NCI-H526 treated with DMSO at 0.1 percent for 48 hours (cell line): ENCODE data around the gene NECAB3.

Source experiments
- DNase-seq: peaks from one replicate; lab custom pipeline; 2025; lab: John Stamatoyannopoulos, UW

Gene NECAB3

GRCh38 chr20:33676652-33677645 is 2.7 kb upstream of the NECAB3 start:
- no peak for DNase-seq

- DNase-seq = no peak
Observed at GRCh38 chr20:33676121-33676520, 1.9 kb upstream of the NECAB3 start.

DNA sequence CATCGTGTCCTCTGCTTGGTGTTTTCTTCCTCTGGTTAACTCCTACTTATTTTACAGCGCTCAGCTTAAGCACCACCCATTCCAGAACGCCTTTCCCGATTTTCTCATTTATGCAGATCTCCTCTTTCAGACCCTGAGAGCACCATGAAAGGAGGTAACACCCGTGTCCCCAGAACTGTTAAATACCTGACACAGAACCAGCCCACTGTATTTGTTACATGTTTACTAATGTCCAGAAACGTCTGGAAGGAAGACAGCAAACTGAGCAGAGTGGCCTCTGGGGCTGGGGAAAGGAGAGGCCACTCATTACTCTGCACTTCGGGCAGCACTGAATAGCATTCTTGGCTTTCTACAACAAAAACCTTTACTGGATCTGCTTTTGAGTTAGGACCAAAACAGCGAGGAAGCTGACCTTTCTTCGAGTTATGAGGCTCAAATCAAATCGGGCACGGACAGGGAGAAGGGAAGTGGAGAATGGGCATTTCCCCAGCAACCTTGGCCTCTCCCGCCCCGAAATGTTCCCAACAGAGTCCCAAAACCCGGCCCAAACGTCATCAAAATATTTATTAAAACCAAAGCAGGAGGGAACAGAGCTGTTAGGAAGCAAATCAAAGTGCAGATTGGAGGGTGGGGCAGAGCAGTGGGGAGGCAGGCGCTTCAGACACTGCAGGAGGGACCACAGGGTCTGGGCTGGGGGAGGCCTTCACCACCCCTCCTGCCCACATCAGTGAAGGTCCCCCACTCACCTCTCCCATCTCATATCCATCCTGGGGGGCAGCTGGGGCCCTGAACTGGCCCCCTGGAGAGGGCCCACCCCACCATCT is 1.1 kb upstream of the NECAB3 start:
- no peak for DNase-seq

- DNase-seq = peak; percentile 56
Observed at GRCh38 chr20:33673410-33674293, 576 bp downstream of the NECAB3 start.

DNA sequence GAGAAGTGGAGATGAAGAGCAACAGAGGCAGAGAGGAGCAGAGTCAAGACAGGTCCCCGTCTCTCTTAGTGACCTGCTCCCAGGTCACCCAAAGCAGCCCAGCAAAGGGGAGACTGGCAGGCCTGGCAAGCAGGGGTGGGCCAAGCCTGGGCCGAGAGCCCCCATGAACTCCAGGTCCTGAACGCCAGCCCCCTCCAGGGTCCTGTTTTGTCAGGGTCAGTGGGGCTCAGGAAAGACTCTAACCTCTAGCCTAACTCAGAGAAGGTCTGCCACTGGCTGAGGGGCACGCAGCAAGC is 1.2 kb downstream of the NECAB3 start:
- no peak for DNase-seq

DNA sequence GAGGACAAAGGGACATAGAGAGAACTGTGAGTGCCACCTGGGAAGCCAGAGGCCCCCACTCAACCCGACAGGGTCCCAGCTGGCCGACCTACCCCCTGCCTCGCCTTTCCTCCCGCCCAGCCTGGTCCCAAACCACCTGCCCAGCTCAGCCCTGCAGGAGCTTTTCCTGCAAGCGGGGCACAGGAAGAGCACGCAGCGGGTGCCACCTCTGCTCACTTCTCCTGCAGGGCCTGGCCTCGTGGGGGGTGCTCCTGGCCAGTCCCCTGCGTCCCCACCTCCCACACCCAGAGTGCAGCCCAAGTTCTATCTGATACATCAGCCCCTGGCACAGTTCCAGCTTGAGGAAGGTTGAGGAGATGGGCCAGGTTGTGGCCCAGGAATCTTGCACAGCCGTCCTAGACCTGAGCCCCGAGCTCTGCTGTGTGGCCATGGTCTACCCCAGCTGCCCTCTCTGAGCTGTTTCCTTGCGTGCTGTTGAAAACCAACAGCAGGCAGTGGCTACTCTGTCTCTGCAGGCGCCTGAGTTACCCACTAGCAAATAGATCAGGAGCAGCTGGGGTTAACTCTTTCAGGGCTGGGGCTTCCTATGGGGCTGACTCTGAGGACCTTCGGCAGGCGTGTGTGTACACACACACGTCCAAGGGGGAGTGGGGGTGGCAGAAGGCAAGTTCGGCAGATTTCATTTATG is 1.7 kb downstream of the NECAB3 start:
- no peak for DNase-seq

DNA sequence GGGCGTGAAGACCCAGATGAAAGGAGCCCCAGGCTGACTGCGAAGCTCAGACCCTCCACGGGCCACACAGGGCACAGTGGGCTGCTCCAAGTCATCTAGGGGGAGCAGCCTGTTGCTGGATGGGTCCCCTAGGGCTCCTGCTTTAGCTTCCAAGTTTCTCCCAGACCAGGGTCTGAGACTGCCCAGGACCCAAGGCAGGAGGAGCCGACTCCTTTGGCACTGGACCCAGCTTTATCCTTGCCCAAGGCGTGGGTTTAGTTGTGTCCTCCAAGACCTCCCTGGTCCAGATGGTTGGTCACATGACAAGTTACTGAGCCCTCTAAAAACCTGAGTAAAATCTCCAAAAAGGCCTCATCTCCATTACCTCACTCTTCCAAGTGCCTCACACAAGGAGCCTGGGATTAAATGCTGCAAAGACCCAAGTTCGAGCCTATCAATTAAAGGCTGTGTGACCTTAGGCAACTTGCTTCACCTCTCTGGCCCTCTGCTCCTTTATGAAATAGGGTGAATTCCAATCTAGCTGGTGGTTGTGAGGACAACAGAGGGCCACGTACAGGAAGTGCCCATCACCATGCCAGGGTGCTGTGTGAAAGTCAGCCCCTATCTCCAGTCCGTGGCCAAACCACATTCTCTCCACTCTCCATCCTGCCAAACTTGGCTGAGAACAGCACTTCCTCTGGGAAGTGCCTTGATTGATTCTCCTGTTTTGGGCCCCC is 2.5 kb downstream of the NECAB3 start:
- no peak for DNase-seq

- DNase-seq = no peak
Observed at GRCh38 chr20:33670715-33671499, 3.3 kb downstream of the NECAB3 start.

- DNase-seq = no peak
Observed at GRCh38 chr20:33669873-33670640, 4.2 kb downstream of the NECAB3 start.

GRCh38 chr20:33669224-33669623 is 5.0 kb downstream of the NECAB3 start:
- DNase-seq = no peak

GRCh38 chr20:33668466-33669155 is 5.6 kb downstream of the NECAB3 start:
- no peak for DNase-seq

- peak; percentile 25 for DNase-seq
Observed at GRCh38 chr20:33667676-33668465, 6.4 kb downstream of the NECAB3 start.

DNA sequence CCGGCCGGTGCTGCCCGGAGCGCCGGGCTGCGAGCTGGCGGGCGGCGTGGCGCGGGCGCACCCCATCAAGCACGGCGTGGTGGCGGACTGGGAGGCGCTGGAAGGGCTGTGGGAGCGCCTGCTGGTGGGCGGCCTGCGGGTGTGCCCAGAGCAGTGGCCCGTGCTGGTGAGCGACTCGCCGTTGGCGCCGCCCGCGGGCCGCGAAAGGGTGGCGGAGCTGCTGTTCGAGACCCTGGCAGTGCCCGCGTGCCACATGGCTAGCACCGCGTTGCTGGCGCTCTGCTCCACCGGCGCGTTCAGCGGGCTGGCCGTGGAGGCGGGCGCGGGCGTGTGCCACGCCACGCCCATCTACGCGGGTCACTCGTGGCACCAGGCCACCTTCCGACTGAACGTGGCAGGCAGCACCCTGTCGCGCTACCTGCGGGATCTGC is 7.0 kb downstream of the NECAB3 start:
- DNase-seq = no peak

DNA sequence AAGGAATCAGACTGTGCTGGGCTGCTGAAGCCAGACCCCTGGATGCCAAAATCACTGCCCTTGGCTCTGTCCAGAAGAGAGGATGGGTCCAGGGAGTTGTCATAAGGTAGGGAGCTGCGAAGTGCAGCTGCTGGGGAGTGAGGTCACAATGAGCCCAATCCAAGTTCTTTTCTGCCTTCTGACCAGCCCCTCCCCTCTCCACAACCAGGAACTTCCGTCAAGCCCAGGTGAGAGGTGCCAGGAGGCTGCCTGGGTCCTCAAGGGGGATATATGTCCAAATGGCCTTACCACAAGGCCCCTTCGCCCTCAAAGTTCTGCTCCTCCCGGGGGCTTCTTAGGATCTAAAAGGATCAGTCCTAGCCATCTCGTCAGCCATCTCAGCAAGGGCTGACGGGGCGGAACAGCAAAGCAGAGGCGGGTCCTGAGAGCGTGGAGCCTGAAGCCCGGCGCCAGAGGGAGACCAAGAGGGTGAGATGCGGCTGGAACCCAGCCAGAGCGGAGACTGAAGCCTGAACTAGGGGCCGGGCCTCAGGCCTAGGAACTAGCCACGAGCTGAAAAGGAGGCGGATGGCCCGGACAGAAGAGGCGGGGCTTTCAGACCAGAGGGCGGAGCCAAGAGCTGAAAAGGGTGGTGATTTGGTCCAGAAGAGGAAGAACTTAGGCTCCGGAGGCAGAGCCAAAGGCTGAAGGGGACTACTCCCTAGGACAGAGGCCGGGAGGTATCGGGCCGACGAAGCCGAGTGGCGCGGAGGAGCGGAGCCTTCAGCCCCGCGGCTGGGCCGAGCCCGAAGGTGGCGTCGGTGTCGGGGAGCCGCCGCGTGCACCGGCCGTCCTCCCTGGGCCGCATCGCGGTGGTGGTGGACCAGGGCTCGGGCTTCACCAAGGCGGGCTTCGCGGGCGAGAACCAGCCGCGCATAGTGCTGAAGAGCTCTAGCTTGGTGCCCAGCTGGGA is 7.7 kb downstream of the NECAB3 start, which contains the start of gene ACTL10:
TSS of gene ACTL10 (plus strand) at position 651 of the 952 bp plus-strand sequence. CDS start 555 bp downstream, outside the sequence.
- DNase-seq = peak; percentile 79

DNA sequence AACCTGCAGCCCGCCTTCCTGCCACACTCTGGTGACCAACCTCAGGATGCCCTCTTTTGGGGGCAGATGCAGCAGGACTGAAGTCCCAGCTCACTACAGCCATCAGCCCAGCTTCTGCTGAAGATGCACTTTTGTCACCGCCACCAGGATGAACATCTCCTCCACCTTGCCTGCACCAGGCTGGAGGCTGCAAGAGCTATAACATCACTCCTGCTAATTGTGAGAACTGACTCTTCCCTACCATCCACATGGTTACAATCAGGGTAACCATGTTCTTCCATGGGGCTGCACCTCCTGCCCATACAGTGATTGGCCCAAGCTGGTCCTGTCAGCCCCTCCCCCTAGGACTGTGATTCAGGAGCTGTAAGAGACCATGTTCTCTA is 9.5 kb downstream of the NECAB3 start:
- DNase-seq = no peak

GRCh38 chr20:33664085-33664761 is 10.0 kb downstream of the NECAB3 start:
- DNase-seq = no peak
